Measurements from ENCODE around the gene DMBT1. TPM values are rescaled to one million over a fixed set of nuclear protein-coding genes. Genes with fewer than 3 reads are reported as not detected.

Gene DMBT1
- total and polyA plus RNA-seq, 4 donors = 0.03 TPM; not detected in 3

DNA sequence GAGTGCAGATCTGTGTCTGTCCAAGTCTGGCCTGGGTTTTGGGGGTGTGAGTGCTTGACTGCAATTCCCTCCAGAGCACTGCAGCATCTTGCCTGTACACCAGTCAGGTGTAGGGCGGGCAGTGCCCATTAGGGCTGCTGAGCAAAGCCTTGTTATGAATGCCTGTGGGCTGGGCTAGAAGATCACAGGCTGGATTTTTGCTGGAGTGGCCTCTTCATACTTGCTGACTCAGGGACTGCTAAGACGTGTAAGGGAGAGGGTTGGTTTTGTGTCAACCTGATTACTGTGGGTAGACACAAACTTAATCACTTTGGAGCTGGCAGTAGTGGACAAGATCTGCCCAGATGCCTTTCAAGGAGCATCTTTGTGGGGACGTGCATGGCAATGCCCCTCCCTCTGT, 29.6 kb downstream of the DMBT1 start:
- no peak overlapping the region for H3K27ac ChIP-seq (ENCODE audit: low read depth in 1 of 2, low read length in 2 of 2)
- 85% methylated on average over 3 of the region's 3 CpGs for WGBS
- no peak for TF ChIP-seq HNF4G (IDR thresholded peaks at IDR 0.05)
- TF ChIP-seq, protein P1, sequence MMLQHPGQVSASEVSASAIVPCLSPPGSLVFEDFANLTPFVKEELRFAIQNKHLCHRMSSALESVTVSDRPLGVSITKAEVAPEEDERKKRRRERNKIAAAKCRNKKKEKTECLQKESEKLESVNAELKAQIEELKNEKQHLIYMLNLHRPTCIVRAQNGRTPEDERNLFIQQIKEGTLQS (IDR thresholded peaks at IDR 0.05) = no peak
- no peak for TF ChIP-seq MAX (IDR thresholded peaks at IDR 0.05)
- no peak for TF ChIP-seq SP1 (IDR thresholded peaks at IDR 0.05)
- TF ChIP-seq REST (IDR thresholded peaks at IDR 0.05) = no peak
- no peak for TF ChIP-seq HNF4A (conservative IDR thresholded peaks at IDR 0.05)
- no peak for TF ChIP-seq FOXA1 (IDR thresholded peaks at IDR 0.05)
- no peak for TF ChIP-seq YY1 (IDR thresholded peaks at IDR 0.05)
- no peak for TF ChIP-seq FOXA2 (IDR thresholded peaks at IDR 0.05)
- TF ChIP-seq, protein P2, sequence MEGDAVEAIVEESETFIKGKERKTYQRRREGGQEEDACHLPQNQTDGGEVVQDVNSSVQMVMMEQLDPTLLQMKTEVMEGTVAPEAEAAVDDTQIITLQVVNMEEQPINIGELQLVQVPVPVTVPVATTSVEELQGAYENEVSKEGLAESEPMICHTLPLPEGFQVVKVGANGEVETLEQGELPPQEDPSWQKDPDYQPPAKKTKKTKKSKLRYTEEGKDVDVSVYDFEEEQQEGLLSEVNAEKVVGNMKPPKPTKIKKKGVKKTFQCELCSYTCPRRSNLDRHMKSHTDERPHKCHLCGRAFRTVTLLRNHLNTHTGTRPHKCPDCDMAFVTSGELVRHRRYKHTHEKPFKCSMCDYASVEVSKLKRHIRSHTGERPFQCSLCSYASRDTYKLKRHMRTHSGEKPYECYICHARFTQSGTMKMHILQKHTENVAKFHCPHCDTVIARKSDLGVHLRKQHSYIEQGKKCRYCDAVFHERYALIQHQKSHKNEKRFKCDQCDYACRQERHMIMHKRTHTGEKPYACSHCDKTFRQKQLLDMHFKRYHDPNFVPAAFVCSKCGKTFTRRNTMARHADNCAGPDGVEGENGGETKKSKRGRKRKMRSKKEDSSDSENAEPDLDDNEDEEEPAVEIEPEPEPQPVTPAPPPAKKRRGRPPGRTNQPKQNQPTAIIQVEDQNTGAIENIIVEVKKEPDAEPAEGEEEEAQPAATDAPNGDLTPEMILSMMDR (IDR thresholded peaks at IDR 0.05; ENCODE audit: low read depth, low read length, missing input control) = no peak
- TF ChIP-seq ZBTB33 (IDR thresholded peaks at IDR 0.05) = no peak
- TF ChIP-seq GABPA (IDR thresholded peaks at IDR 0.05 in 1 of 2, conservative IDR thresholded peaks at IDR 0.05 in 1 of 2) = no peak
- no peak for TF ChIP-seq NR2F2 (IDR thresholded peaks at IDR 0.05)
- TF ChIP-seq RAD21 (IDR thresholded peaks at IDR 0.05) = no peak
- TF ChIP-seq JUND (IDR thresholded peaks at IDR 0.05) = no peak
- no peak for TF ChIP-seq TAF1 (conservative IDR thresholded peaks at IDR 0.05)
- no peak for TF ChIP-seq EGR1 (IDR thresholded peaks at IDR 0.05; ENCODE audit: low read depth in 2 of 2)
- no peak for TF ChIP-seq RXRA (IDR thresholded peaks at IDR 0.05)
- no peaks in the 10 kb centered on the region for H3K36me3 ChIP-seq (ENCODE audit: control insufficient read depth in 4 of 4, insufficient read depth in 3 of 4, low read depth in 1 of 4, low read length in 3 of 4)
- H3K9ac ChIP-seq (ENCODE audit: low read depth in 1 of 2, low read length in 2 of 2) = no peak overlapping the region
- no peaks in the 10 kb centered on the region for H3K27me3 ChIP-seq (ENCODE audit: control insufficient read depth in 4 of 4, insufficient read depth in 4 of 4, low read length in 3 of 4)
- DNase-seq (ENCODE audit: low spot score) = no peak
- H3K4me3 ChIP-seq (ENCODE audit: low read depth in 1 of 3, low read length in 3 of 3) = no peak overlapping the region
- H3K4me1 ChIP-seq (ENCODE audit: control insufficient read depth in 4 of 4, insufficient read depth in 4 of 4, low read length in 3 of 4) = no peaks in the 10 kb centered on the region
- H3K9me3 ChIP-seq (ENCODE audit: control insufficient read depth in 4 of 4, low read length in 3 of 4) = no peaks in the 10 kb centered on the region

Data from liver (tissue), 9 donors.